Measurements from ENCODE around the gene SLC2A13. TPM values are rescaled to one million over a fixed set of nuclear protein-coding genes. Genes with fewer than 3 reads are reported as not detected.
"Not testable (repeated sequence)": the region's sequence is repeated elsewhere in the genome, so short reads cannot be mapped to it uniquely, and the experiment has no call there.

The SLC2A13 gene
- total and polyA plus RNA-seq, 8 donors = 0.93 to 87.5 (median 4.0) TPM

- intact Hi-C loops (cut with DNase I; ENCODE audit: low total_unique reads) = no loop called here
- Histone ChIP-seq H3K4me3 (peak overlapping the region in 1 of 4 donors; percentile 10), H3K9me3 (no peaks in the 10 kb centered on the region), H3K36me3 (no peaks in the 10 kb centered on the region), H3K27me3 (no peaks in the 10 kb centered on the region), H3K27ac (peak overlapping the region in 1 of 5 donors; percentile 22), H3K4me1 (peaks cover 0 to 27% (median 6%) of the 10 kb centered on the region in 4 donors)
- TF ChIP-seq EP300 (IDR thresholded peaks at IDR 0.05) (no peak), POLR2AphosphoS5 (IDR thresholded peaks at IDR 0.05) (no peak), POLR2A (IDR thresholded peaks at IDR 0.05) (no peak)
- TF ChIP-seq, protein P1, sequence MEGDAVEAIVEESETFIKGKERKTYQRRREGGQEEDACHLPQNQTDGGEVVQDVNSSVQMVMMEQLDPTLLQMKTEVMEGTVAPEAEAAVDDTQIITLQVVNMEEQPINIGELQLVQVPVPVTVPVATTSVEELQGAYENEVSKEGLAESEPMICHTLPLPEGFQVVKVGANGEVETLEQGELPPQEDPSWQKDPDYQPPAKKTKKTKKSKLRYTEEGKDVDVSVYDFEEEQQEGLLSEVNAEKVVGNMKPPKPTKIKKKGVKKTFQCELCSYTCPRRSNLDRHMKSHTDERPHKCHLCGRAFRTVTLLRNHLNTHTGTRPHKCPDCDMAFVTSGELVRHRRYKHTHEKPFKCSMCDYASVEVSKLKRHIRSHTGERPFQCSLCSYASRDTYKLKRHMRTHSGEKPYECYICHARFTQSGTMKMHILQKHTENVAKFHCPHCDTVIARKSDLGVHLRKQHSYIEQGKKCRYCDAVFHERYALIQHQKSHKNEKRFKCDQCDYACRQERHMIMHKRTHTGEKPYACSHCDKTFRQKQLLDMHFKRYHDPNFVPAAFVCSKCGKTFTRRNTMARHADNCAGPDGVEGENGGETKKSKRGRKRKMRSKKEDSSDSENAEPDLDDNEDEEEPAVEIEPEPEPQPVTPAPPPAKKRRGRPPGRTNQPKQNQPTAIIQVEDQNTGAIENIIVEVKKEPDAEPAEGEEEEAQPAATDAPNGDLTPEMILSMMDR (IDR thresholded peaks at IDR 0.05) = no peak
- DNase-seq = peak; percentile 38 to 48
Observed at GRCh38 chr12:40033242-40033630, 72.6 kb downstream of the SLC2A13 start.

- TF ChIP-seq, protein P1 (IDR thresholded peaks at IDR 0.05) = no peak
- TF ChIP-seq POLR2AphosphoS5 (IDR thresholded peaks at IDR 0.05) (no peak), EP300 (IDR thresholded peaks at IDR 0.05) (no peak), POLR2A (IDR thresholded peaks at IDR 0.05) (no peak)
- no peaks in the 10 kb centered on the region for H3K36me3 ChIP-seq
- intact Hi-C loops (cut with DNase I; ENCODE audit: low total_unique reads) = no loop called here
- no peak for DNase-seq
- H3K9me3 ChIP-seq = no peaks in the 10 kb centered on the region
- H3K27me3 ChIP-seq = no peaks in the 10 kb centered on the region
- 43 to 70% (median 60%) methylated on average over 5 of the region's 5 CpGs for WGBS, 5 donors
- H3K4me1 ChIP-seq = peaks cover 0 to 27% (median 6%) of the 10 kb centered on the region in 4 donors
- H3K4me3 ChIP-seq = peak overlapping the region in 1 of 4 donors; percentile 10
- peak overlapping the region in 1 of 5 donors; percentile 22 for H3K27ac ChIP-seq
Observed at GRCh38 chr12:40032433-40033241, 73.2 kb downstream of the SLC2A13 start.

GRCh38 chr12:40031965-40032364 lies 73.9 kb downstream of the SLC2A13 start:
- DNase-seq = peak in 1 of 2 donors; percentile 65
- no peak for TF ChIP-seq POLR2AphosphoS5 (IDR thresholded peaks at IDR 0.05)
- TF ChIP-seq EP300 (IDR thresholded peaks at IDR 0.05) = no peak
- no peak for TF ChIP-seq POLR2A (IDR thresholded peaks at IDR 0.05)
- TF ChIP-seq, protein P1 (IDR thresholded peaks at IDR 0.05) = no peak
- peak overlapping the region in 1 of 5 donors; percentile 22 for H3K27ac ChIP-seq
- H3K36me3 ChIP-seq = peaks cover 0 to 6% (median 2%) of the 10 kb centered on the region in 4 donors
- no peak overlapping the region for H3K4me3 ChIP-seq
- intact Hi-C loops (cut with DNase I; ENCODE audit: low total_unique reads) = no loop called here
- WGBS, 5 donors = 28 to 83% (median 49%) methylated on average over 3 of the region's 3 CpGs
- no peaks in the 10 kb centered on the region for H3K9me3 ChIP-seq
- no peaks in the 10 kb centered on the region for H3K27me3 ChIP-seq
- H3K4me1 ChIP-seq = peaks cover 0 to 27% (median 6%) of the 10 kb centered on the region in 4 donors

DNA sequence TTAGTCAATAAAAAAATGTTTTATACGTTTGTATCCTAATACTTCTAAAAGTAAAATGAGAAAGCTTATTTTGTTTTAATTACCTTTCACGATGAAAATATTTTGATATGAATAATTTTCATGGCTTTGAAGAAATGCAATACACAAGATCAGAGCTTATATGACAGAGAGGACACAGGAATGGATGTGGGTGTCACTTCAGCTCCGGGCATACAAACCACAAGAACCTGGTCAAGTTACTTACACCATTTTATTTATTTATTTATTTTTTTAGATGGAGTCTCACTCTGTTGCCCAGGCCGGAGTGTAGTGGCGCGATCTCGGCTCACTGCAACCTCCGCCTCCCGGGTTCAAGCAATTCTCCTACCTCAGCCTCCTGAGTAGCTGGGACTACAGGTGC lies 74.9 kb downstream of the SLC2A13 start:
- H3K36me3 ChIP-seq; H3K27me3 ChIP-seq; H3K9me3 ChIP-seq; H3K4me3 ChIP-seq; intact Hi-C loops (cut with DNase I; ENCODE audit: low total_unique reads); DNase-seq; H3K27ac ChIP-seq: not testable (repeated sequence)
- WGBS, 5 donors = 79 to 93% (median 87%) methylated on average over 9 of the region's 9 CpGs
- H3K4me1 ChIP-seq = peaks cover 0 to 27% (median 6%) of the 10 kb centered on the region in 4 donors

- Histone ChIP-seq H3K27ac (no peak overlapping the region), H3K36me3 (peaks cover 0 to 6% (median 2%) of the 10 kb centered on the region in 4 donors), H3K9me3 (no peaks in the 10 kb centered on the region), H3K4me1 (peaks cover 0 to 12% (median 5%) of the 10 kb centered on the region in 4 donors), H3K27me3 (no peaks in the 10 kb centered on the region), H3K4me3 (no peak overlapping the region)
- TF ChIP-seq EP300 (IDR thresholded peaks at IDR 0.05) = no peak
- TF ChIP-seq POLR2AphosphoS5 (IDR thresholded peaks at IDR 0.05) = no peak
- TF ChIP-seq, protein P1 (IDR thresholded peaks at IDR 0.05) = no peak
- no peak for TF ChIP-seq POLR2A (IDR thresholded peaks at IDR 0.05)
- DNase-seq = no peak
- intact Hi-C loops (cut with DNase I; ENCODE audit: low total_unique reads) = no loop called here
- WGBS, 5 donors = 90 to 98% (median 95%) methylated on average over 5 of the region's 5 CpGs
Observed at GRCh38 chr12:40028296-40028695, 77.6 kb downstream of the SLC2A13 start.
